ENCODE results near the gene PRKCZ.

- TF ChIP-seq, protein P1, sequence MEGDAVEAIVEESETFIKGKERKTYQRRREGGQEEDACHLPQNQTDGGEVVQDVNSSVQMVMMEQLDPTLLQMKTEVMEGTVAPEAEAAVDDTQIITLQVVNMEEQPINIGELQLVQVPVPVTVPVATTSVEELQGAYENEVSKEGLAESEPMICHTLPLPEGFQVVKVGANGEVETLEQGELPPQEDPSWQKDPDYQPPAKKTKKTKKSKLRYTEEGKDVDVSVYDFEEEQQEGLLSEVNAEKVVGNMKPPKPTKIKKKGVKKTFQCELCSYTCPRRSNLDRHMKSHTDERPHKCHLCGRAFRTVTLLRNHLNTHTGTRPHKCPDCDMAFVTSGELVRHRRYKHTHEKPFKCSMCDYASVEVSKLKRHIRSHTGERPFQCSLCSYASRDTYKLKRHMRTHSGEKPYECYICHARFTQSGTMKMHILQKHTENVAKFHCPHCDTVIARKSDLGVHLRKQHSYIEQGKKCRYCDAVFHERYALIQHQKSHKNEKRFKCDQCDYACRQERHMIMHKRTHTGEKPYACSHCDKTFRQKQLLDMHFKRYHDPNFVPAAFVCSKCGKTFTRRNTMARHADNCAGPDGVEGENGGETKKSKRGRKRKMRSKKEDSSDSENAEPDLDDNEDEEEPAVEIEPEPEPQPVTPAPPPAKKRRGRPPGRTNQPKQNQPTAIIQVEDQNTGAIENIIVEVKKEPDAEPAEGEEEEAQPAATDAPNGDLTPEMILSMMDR (IDR thresholded peaks at IDR 0.05; ENCODE audit: low read depth, low read length, missing input control) = no peak
- TF ChIP-seq, protein P2, sequence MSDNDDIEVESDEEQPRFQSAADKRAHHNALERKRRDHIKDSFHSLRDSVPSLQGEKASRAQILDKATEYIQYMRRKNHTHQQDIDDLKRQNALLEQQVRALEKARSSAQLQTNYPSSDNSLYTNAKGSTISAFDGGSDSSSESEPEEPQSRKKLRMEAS (IDR thresholded peaks at IDR 0.05) = no peak
- TF ChIP-seq RAD21 (IDR thresholded peaks at IDR 0.05) (no peak), RXRA (IDR thresholded peaks at IDR 0.05) (no peak), REST (IDR thresholded peaks at IDR 0.05) (no peak), FOXA2 (IDR thresholded peaks at IDR 0.05) (no peak), GABPA (IDR thresholded peaks at IDR 0.05 in 1 of 2, conservative IDR thresholded peaks at IDR 0.05 in 1 of 2) (no peak)
These were observed 76.3 kb downstream of the PRKCZ start for GRCh38 chr1:2126331-2127186.
